ENCODE results near the gene RRAD.

The RRAD gene

DNA sequence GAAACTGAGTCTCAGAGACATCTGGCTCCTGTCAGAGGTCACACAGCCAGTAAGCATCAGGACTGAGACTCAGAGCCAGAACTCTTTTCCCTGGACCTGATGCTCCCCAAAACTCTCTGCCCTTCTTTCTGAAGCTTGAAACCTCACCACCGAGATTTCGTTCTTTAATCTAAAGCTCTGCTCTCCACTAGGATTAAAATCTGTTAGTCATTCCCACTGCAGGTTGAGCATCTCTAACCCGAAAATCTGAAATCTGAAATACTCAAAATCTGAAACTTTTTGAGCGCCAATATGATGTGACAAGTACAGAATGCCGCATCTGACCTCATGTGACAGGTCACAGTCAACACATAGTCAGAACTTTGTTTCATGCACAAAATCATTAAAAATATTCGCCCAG, 8.8 kb downstream of the RRAD start:
- no peak for DNase-seq (ENCODE audit: low read depth)

DNA sequence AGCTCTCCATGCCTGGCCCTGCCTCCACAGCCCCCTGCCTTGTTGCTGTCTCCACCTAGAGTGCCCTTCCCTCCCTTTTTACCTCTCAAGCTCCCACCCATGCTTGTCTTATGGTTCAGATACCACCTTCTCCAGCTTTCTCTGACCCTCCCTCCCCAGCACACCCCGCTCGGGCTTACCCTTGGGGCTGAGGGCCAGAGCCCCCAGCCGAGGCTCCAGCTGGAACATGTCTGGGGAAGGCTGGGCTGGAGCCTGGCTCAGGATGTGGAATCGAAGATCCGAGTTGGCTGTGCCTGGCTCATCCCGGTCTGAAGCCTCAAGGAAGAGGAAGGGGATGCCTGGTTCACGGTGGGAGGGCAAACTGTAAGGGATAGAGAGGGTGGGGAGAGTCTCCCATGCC, 10.3 kb downstream of the RRAD start:
- no peak for DNase-seq (ENCODE audit: low read depth)

DNA sequence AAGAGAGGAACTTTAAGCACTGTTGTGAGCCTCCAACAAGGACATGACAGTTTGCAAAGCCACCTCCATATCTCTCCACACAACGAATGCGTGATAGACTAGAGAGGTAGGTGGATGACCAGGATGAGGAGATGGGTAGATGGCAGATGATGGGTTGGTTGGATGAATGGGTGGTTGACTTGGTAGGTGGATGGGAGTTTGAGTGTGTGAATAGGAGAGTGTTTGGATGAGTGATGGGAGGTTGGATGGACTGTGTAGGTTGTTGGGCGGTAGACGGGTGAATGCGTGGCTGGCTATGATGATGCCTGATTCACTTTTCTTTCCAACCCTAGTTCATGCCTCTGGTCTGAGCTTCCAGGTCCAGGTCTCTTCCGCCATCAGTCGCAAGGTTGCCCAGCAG, 10.8 kb downstream of the RRAD start:
- DNase-seq (ENCODE audit: low read depth), result no peak

DNA sequence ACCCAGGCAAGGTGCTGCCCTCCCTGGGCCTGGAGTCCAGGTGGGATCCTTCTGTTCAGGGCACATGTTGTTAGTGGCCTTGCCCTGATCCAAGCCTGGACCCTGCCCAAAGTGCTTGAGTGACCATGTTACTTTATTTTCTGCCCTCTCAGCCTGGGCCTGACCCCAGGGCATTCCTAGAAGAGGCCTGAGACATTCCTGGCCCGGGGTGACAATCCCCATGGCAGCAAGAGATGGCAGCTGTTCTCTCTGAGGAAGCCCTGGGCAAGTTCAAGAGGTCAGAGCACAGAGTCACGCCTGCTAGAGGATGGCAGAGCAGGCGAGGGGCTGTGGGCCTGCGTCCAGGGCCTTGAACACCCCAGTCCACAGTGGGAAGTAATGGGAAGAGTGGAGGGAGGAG, 11.6 kb downstream of the RRAD start:
- no peak for DNase-seq (ENCODE audit: low read depth)

DNA sequence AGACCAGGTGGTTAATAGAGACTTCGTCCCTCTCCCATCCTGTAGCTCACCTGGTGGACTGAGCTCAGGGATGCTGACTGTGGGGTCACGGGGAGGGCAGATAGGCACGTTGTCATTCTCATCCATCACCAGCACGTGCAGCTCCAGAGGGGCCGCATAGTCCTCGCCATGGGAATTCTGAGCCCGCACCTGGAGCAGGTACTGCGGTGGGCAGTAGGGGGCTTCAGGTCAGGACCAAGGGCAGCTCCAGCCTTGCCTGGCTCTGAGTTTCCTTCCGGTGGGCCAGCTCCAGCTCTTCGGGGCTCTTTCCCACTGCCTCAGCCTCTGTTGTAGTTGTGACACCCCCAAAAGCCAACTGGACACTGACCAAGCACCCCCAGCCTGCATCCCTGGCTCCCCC, 12.3 kb downstream of the RRAD start:
- DNase-seq (ENCODE audit: low read depth), result no peak

DNA sequence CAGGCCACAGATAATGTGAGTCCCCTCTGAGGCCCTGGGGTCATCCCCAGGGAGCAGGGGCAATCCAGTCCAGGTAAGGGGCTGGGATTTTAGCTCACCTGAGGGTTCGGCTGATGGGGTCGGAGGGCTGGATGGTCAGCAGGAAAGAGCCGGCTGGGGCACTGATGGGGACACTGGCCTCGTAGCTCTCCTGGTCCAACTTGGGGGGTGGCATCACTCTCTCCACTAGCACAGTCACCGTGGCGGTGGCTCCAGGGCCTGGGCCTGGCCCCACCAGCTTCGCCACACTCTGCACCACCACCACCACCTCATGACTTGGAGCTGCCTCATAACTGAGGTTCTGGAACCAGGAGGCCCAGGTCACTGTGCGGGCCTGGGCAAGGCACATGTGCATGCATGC, 13.5 kb downstream of the RRAD start:
- no peak for DNase-seq (ENCODE audit: low read depth)

DNA sequence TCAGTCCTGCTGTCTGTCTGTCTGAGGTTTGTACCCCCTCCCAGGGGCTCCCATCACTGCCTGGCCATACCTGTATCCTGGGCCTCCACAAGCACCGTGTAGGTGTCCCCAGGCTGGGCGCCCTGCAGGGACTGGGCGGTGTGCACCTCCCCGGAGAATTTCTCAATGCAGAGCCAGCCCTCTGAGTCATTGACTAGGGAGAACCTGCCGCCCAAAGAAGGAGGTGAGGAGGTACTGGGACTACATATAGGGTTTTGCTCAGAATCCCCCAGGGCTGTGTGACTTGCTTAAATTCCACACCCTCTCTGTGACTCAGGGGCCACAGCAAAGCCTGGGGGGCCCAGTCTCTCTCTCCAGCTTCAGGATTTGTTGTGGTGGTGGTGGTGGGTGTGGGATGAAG, 14.2 kb downstream of the RRAD start:
- no peak for DNase-seq (ENCODE audit: low read depth)

DNA sequence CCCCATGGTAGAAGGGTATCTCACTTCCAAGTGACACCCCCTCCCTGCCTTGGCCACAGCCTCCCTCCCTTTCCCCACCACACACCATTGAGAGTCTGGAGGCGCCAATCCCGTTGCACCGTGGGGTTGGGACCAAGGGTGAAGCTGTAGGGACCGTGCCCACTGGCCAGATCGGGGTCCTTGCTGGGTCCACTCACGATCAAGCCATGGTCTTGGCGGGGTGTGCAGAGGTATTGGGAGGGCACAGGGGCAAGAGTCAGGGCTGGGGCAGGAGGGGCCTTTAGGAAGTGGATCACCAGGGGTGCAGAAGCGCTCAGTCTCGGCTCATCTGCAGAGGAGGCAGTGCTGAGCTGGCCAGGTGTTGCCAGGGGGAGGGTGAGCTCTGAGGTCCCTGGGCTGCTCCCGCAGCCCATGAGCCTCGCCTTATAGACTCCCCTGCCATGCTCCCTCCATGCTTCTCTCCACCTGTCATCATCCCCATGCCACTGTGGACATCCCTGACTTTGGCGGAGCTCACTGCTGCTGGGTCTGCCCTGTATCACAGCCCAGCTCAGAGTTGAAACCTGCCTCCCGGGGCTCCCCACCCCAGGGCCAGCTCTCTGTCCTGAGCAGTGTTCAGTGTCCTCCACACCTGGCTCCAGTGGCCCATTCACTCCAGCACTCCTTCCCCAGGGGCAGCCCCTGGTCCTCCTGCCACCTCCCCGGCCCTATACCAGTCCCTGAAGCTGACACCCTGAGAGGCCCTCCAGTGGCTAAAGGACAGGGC, 15.0 kb downstream of the RRAD start:
- DNase-seq (ENCODE audit: low read depth), result no peak

DNA sequence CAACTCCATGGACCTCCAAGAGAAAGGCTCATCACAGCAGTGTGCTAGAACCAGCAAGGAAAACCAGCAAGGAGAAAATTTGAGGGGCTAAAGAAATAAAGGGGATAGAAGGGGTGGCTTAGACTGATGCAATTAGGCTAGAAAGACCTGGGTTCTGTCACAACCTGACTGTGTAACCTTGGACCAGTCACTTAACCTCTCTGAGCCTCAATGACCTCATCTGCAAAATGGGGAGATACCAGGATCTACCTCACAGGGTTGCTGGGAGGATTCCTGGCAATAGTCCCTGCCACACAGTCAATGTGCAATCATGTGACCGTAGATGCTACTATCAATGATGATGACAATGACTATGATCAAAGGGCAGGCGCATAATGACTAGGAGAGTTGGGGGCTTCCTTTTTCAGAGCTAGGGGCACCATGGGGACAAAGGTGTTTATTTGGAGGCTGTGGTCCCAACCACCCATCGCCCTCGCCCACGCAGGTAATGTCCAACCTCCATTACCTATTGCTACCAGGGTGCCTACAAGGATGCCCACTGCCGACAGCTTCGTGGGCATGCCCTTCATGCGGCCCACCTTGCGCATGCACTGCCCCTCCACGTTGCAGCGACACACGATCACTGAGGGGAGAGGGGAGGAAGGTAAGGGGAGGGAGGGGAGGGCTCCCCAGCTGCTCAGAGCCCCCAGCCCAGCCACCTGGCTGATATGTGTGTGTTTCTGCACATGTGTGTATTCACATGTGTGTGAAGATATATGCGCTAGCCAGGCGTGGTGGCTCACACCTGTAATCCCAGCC, 16.4 kb downstream of the RRAD start:
- no peak for DNase-seq (ENCODE audit: low read depth)

DNA sequence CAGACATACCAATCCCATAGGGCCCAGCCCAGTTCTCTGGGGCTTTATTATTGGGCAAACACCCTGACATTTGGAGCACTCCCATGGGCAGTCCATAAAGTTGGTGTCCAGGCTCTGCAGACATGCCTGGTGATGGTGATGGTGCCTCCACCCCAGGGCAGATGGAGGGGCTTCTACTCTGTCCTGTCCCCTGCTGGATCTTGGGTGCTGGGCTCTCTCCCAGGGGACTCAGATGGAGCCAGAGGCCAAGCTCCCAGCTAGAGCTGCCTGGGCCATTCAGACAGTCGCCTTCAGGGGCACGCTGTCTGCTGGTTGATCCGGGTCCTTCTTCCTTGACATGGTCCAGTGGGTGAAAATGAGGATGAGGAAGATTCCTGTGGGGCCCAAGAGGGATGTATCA, 17.2 kb downstream of the RRAD start:
- DNase-seq (ENCODE audit: low read depth), result no peak

DNA sequence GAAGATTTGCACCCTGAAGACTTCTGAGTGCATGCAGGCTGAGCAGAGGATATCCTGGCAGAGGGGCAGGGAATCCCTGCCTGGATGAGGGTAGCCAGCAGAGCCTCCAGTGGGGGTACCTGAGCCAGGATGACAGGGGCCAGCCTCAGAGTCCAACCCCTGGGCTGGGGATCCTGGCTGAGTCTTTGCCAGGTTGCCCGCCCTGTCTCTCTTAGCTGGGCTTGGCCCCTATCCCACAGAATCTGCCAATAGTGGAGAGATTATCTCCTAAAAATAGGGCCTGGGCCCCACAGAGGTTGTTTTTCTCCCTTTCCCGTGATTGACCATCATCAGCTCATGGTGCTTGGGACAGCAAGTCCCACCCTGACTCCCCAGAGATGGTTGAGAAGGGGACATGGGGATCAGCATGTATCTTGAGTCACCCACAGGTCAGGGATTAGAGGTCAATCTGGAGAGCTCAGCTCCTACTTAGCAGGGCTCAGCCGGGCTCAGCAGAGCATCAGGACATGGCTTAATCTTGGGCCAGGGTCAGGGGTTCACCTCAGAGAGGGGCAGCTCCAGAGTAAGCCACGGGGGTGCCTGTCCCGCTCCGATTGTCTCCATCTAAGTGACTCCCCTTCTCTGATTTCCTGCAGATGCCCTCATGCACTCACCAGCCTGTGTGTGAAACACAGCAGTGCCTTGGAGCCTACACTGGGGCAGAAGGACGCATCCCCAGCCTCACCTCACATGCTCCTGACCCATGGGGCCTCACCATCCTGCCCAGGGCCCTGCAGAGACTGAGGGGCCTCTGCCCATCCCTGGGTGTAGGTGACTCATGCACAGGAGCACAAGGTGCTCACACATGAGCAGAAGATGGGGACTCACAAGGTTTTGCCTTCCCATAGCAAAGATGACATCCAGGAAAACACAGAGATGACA, 18.2 kb downstream of the RRAD start:
- DNase-seq (ENCODE audit: low read depth), result no peak

DNA sequence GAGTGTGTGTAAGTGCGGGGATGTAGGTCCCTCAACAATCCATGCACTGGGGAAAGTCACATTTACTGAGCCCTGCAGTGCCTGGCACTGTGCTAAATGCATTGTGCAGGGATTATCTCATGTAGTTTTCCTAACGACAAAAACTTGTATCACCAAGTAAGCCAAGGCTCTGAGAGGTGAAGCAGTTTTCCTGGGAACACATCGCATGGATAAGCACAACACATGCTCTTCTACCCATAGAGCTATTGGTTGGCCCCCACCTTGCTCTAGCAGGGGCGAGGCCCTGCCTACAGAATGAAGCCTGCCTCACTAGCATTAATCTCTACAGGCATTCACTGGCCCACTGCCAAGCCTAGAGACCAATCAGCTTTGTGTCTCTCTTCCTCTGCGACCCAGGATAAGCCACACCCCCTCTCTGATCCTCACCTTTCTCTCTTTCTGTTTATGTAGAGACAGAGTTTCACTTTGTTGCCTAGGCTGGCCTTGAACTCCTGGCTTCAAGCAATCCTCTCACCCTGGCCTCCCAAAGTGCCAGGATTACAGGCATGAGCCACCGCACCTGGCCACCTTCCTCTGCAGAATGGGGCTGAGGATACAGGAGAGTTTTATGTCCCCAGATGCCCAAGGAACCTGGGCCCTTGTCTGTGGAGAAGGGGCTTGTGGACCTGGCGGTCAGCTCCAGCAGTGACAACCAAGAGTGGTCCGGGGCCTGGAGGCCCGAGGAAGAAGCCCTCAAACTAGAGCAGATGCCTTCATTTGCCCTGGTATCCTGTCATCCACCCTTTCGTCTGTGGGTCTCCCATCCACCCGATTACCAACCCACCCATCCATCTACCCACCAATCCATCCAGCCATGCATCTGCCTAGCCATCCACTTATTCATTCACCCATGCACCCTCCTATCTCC, 19.4 kb downstream of the RRAD start:
- DNase-seq (ENCODE audit: low read depth), result no peak

DNA sequence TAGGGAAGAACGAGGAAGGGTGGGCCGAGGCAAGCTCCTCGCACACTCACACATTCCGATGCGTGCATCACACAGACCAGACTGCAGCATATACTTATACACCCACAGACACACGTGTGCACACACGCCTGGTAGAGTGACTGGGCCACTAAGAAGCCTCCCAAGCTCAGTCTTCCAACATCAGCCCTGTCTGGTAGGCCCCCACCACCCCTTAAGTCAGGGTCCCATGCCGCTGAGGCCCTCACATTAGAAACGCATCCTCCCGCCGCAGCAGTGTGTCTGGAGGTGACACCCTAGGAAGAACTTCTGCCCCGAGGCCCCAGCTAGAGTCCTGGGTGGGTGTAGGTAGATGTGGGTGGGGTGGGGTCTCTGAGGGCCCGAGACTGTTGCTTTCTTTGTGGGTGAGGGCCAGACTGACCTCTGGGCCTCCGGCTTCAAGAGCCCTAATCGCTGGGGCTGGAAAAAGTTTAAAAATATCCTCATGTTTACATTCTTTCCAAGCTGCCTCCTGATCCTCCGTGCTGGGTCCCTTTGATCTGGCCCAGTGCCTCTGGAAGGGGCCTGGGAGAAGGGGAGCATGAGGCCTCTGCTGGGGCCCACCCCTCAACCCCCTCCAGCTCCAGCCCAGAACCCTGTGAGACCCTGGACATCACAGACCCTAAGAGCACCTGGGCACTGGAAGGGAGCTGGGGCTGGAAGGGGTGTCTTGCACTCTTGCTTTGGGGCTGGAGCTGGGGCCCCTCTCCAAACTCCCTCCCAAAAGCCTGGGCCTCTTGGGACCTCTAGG, 20.3 kb downstream of the RRAD start:
- DNase-seq (ENCODE audit: low read depth), result no peak

DNA sequence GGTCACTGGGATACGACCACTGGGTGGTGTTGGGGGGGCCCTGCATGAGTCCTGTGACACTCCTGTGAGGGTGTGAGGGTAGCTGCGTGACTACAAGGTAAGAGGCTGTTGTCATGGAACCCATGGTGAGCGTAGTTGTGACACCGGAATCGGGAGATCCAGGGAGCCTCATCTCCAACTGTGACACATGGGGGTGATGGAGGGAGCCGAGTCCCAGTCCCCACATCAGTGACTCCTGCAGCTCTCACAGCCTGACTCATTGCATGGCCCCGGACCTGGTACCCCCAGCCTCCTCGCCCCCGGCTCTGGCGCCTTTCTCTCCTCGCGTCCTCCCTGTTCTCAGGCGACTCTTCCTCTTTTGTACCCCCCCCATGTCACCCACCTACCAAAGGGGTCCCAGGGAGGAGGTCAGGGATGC, 20.9 kb downstream of the RRAD start:
- DNase-seq (ENCODE audit: low read depth), result no peak

DNA sequence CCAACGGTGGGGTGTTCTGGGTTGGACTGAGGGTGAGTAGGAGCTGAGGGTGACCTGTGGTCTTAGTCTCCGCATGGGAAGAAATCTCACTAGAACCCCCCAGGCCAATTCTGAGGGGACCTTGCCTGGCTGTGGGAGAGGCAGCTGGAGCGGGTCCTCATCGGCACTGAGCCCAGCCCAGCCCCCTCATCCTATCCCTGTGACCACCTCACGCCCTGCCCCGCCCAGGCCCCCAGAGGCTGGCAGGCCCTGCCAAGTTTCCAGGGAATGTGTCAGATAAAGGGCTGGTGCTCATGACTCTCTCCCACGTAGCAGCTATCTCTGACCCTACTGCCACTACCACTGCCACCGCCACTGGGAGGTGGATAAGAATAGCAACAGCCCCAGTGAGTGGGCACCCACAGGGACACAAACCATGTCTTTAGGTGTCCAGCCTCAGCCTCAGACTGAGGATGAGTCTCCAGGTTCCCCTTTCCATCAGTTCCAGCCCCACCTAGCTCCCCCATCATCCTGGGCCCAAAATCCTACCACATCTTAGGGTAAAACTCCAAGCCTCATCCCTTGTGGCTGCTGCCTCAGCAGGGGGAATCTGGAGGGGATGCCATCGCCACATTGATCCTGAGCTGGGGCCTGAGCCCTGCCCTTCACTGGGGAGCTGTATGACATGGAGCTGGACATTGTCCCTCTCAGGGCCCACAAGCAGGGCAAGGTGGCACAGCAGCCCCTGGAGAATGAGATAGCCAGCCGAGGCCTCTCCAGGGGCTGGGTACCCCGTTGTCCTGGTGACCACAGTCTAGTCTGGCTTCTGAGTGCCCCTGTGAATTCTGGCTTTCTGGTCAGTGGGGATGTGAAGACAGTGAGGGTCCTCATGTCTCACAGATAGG, 21.5 kb downstream of the RRAD start:
- no peak for DNase-seq (ENCODE audit: low read depth)

DNA sequence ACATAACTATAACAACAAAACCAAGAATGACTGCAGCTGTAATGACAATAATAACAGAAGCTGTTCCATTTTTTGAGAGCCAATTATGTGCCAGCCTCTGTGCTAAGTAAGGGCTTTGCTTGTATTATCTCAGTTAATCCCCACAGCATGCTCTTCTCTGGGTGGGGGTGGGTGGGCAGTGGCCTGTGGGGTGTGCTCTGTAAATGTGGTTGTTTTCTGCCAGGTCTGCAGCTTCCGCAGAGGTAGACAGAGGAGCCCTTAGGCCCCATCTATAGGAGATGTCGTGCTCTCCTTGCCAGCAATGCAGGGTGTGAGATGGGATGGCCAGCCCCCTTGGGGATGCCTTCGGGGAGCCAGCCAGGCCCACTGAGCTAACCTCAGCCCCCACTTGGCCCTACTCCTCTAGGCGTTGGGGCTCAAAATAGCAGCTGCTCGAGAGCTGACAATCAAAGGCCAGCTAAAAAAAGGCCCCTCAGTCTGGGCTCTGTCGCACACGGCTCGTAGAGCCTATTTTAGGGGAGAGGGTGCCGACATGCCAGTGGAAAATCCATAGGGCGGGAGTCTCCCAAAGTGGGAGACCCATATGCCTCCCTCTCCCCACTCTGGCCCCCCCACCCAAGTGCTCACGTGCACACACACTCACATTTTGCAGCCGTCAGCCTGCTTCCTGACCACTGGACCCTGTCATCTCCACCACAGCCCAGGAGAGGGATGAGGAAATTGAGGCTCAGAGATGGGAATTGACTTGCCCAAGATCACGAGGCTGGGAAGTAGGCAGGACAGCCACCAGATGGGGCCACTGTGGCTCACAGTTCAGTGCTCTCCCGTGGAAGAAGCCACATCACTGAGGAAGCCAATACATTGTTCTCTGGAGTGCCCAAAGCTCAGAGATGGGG, 22.4 kb downstream of the RRAD start:
- DNase-seq (ENCODE audit: low read depth), result no peak

DNA sequence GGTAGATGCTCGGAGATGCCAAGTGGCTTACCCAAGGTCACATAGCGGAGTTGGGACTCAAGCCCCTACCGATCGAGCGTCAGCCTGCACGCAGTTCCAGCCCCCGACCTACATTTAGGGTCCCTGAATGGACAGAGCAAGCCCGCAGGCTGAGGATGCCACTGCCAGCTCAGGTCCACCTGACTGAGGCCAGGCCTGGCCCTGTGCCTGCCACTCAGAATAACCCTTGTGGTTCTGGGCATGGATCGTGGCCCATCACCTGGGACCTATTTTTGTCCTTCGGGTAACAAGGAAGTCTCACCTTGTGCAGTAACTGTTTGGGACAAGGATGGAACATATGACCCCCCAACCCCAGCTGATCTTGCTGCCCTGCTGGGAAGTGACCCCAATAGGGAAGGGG, 23.7 kb downstream of the RRAD start:
- no peak for DNase-seq (ENCODE audit: low read depth)

DNA sequence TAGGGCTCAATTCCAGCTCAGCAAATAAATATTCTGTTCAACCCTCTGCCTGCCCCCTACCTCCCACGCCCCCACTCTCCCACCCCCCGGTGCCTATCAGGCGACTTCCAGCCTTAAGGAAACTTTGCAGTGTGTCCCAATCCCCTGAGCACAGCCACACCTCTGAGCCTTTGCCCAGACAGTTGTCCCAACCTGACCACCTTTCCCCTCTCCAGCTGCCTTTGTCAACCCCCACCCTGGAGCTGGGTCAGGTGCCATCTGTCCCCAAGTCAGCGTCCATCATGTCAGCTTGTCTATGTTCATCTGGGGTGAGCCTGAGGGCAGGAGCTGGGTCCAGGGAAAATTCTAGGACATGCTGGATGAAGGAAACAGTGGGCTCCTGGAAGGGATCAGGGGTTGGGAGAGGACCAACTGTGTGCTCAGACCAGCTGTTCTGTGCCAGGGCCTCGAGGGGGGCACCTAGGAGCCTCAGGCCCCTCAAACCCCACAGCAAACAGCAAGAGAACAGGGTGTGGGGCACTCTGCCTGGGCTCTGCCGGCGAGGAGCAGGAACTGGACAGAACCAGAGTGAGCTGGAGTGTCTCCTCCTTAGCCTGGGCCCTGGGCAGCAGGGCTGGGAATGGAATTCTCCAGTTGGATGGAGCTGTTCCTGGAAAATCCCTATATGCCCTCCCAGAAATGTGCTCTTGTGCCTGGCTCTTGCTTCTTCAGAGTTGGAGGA, 24.5 kb downstream of the RRAD start:
- no peak for DNase-seq (ENCODE audit: low read depth)
